ENCODE measurements around the gene KIAA0513.

Gene KIAA0513

DNA sequence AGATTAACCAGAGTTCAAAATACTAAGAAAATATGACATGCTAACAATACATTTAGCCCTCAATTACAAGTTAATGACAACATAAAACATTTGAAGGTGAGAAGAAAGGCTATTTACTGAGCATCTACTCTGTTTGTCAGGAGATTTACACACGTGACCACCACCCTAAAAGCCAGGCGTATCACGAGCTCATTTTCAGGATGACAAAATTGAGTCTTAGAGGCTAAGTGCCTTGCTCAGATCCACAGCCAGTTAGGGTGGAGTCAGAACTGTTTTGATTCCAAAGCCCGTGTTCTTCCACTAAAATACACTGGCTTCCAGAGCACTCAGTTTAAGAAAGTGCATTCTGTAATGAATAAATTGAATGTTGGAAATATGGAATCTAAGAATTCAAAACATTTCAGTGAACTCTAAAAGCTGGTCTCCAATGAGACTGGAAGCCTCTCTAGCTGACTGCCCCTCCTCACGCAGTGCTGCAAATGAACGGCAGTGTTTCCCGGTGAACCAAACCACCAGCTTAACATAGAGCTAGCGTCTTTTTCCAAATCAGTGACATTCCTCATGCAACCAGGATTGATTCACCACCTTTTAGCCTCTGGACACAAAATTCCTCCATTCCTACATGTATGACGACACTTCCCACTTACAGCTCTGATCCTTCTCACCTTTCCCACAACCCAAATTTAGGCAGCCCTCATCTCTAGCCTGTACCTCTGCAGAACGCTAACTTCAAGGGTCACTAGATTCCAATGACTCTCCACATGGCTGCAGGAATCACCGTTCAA is 22.1 kb upstream of the KIAA0513 start:
- no peak for DNase-seq (ENCODE audit: low spot score)

GRCh38 chr16:85006639-85007038 is 21.0 kb upstream of the KIAA0513 start:
- DNase-seq (ENCODE audit: low spot score), result no peak

GRCh38 chr16:85007496-85008214 is 19.9 kb upstream of the KIAA0513 start:
- DNase-seq (ENCODE audit: low spot score), result no peak

- DNase-seq (ENCODE audit: low spot score), result no peak
These were observed 19.3 kb upstream of the KIAA0513 start for GRCh38 chr16:85008271-85008670.

- no peak for DNase-seq (ENCODE audit: low spot score)
These were observed 17.1 kb upstream of the KIAA0513 start for GRCh38 chr16:85010446-85010930.

DNA sequence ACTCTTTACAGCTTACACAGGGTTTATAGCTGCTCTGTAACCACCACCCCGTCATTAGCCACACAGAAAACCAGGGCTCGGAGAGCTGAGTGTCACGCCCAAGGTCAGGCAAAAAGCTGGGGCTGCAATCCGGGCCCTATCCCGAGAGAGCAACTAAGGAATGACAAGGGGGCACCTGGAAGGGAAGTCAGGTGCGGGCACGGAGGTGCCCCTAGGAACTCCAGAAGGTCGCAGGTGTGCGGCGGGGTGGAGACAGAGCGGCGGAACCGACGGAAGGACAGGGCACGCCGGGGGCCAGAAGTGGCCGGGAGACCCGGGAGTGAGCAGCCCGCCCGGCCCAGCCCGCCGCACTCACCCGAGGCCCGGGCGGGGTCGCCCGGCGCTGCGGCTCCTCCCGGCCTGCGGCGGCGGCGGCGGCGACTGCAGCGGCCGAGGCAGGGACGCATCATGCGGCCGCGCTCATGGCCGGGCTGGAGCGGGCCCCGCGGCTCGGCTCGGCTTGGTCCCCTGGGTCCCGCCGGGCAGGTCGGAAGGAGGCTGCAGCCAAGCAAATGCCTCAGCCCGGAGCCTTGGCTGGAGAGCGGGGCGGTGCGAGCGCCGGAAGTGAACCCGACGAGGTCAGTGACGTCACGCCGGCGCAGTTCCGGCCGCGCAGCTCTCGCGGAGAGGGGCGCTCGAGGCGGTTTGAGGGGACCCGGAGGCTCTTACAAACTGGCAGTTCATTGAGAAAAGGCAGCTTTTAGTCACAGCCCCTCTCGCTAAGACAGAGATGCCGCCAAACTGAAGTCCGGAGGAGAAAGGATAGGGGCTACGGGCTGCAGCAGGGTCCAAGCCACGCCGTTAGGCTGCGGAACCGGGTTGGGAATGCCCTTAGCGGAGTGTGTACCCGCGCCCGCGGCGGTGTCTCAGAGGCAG is 16.4 kb upstream of the KIAA0513 start, which contains the start of gene ZDHHC7:
Gene ZDHHC7, minus strand, starts transcription at position 605 of the 915 bp plus-strand sequence. CDS start 20,917 bp downstream, outside the sequence.
- DNase-seq (ENCODE audit: low spot score), result peak; percentile 89

DNA sequence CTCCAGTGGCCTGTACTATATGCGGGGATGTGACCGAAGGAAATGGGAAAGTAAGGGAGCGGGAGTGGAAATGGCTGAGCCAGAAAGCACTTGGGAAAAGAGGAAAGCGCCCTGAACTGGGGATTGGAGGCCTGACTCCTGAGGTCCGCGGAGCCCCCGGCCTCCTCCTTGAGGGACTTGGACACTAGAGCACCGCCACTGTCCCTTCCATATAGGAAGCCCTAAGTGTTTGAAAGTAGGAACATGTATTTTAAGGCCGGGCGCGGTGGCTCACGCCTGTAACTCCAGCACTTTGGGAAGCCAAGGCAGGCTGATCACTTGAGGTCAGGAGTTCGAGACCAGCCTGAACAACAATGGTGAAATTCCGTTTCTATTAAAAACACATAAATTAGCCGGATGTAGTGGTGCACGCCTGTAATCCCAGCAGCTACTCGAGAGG is 15.7 kb upstream of the KIAA0513 start:
- DNase-seq (ENCODE audit: low spot score), result no peak

DNA sequence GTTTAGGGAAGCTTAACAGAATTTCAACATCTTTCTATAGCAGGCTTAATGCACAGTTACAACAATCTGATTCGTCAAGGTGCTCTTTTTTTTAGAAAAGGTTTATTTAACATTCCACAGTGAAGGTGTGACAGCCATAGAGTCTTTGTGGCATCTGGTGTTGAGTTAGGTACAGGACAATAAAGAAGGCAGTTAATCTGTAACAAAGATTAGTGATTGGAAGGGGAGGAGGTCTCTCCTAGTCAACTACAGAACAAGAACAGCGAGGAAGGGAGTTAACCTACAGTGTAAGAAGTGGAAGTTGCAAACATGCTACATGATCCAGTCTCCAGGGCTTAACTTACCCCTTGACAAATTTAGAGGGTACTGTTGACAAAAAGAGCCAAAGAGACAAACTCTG is 13.3 kb upstream of the KIAA0513 start:
- DNase-seq (ENCODE audit: low spot score), result no peak

DNA sequence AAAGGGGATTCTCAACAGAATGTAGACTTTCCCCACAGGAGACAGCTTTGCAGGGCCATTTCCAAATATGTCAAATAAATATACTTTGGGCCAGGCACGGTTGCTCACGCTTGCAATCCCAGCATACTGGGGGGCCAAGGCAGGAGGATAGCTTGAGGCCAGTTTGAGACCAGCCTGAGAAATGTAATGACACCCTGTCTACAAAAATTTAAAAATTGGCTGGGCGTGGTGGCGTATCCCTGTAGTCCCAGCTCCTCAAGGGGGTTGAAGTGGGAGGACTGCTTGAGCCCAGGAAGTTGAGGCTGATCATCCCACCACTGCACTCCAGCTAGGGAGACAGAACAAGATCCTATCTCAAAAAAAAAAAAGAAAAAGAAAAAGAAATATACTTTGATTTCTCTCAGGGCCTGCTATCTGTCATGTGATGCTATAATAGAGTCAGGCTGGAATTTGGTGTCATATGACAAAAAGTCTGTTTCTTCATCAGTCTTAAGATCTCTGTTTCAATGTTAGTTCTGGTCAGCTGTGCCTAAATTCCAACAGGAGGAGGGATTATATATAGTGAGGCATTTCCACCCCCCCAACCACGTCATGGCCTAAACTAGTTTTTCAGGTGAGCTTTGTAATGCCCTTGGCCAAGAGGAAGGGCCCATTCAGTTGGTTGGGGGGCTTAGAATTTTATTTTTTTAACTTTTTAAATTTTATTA is 12.0 kb upstream of the KIAA0513 start:
- DNase-seq (ENCODE audit: low spot score), result no peak

GRCh38 chr16:85017151-85017550 is 10.4 kb upstream of the KIAA0513 start:
- no peak for DNase-seq (ENCODE audit: low spot score)

- DNase-seq (ENCODE audit: low spot score), result no peak
These were observed 10.0 kb upstream of the KIAA0513 start for GRCh38 chr16:85017633-85018032.

DNA sequence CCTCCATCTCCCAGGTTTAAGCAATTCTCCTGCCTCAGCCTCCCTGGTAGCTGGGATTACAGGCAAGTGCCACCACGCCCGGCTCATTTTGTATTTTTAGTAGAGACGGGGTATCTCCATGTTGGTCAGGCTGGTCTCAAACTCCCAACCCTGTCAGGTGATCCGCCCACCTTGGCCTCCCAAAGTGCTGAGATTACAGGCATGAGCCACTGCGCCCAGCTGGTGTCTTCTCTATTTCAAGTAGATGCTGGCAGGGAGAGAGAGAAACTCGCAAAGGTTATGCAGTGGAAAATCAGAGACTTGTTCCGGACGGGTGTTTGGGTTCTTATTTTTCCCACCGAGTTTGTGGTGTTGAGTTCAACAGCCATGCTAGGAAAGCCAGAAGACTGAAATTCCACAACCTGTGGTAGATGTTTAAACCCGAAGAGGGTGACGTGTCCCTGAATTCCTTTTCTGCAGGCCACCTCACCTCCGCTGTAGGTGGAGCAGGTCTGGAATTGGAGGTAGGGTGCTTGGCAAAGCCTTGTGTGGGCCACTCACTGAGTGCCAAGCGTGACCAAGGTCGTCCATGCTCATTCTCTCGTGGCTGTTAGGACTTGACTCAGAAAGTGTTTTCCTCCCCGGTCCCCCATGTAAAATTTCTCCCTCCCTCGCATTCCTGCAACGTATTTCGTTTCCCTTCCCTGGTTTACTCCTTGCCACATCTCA is 8.9 kb upstream of the KIAA0513 start:
- no peak for DNase-seq (ENCODE audit: low spot score)

GRCh38 chr16:85019659-85020245 is 7.8 kb upstream of the KIAA0513 start:
- DNase-seq (ENCODE audit: low spot score), result no peak

GRCh38 chr16:85025781-85026653 is 1.6 kb upstream of the KIAA0513 start:
- no peak for DNase-seq (ENCODE audit: low spot score)

GRCh38 chr16:85026703-85027102 is 892 bp upstream of the KIAA0513 start:
- no peak for DNase-seq (ENCODE audit: low spot score)

GRCh38 chr16:85027958-85028684 is 526 bp downstream of the KIAA0513 start:
- no peak for DNase-seq (ENCODE audit: low spot score)

DNA sequence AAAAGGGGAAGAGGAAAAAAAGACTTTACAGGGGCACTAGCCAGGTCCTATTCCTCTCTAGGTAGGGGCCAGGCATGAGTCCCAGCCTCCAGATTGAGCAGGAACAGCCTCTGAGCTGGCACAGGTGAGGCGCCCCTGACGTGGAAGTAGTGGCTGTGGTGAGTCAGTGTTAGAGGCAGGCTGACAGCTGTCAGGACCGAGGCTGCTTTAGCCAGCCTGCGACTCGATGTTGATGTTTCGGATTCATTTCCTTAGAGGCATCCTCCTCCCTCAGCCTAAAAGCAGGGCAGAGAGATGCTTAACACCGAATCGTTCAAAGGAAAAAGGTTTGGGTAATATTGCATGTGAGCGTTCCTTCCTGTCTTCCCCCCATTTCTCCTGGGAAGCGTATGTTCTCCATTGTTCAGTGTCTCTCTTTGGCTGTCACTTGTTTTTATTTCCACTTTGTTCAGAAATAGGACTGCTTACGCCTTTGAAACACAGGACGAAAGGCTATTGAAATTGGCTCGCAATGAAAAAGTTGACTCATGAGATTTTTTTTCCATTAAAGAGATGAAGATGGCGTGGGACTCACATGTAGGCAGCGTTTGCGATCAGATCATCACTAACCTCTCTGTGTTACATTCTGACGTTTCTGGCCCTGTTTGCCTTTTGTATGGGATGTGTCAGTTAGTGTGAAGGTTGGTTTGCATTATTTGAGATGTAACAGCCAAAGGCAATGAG is 1.3 kb downstream of the KIAA0513 start:
- peak; percentile 66 for DNase-seq (ENCODE audit: low spot score)

- peak; percentile 35 for DNase-seq (ENCODE audit: low spot score)
These were observed 1.8 kb downstream of the KIAA0513 start for GRCh38 chr16:85029408-85029784.

Data from RKO (cell line).